ENCODE measurements around the gene LIPI. TPM values are rescaled to one million over a fixed set of nuclear protein-coding genes. Genes with fewer than 3 reads are reported as not detected.
"Not testable (repeated sequence)": the region's sequence is repeated elsewhere in the genome, so short reads cannot be mapped to it uniquely, and the experiment has no call there.

Gene LIPI
- polyA plus RNA-seq, 4 donors, result 0.03 TPM; not detected in 3

GRCh38 chr21:14166463-14167223, 44.1 kb downstream of the LIPI start:
- not testable (repeated sequence) for H3K4me3 ChIP-seq (ENCODE audit: low read depth in 1 of 3, low read length in 3 of 3); H3K27ac ChIP-seq (ENCODE audit: low read depth in 1 of 3, low read length in 2 of 3); DNase-seq; H3K9me3 ChIP-seq (ENCODE audit: control insufficient read depth in 2 of 2, insufficient read depth in 1 of 2, low read depth in 1 of 2, low read length in 1 of 2); H3K36me3 ChIP-seq (ENCODE audit: control insufficient read depth in 3 of 3, insufficient read depth in 2 of 3, low read depth in 1 of 3, low read length in 3 of 3); H3K27me3 ChIP-seq (ENCODE audit: control insufficient read depth in 3 of 3, insufficient read depth in 3 of 3, low read length in 3 of 3); H3K4me1 ChIP-seq (ENCODE audit: control insufficient read depth in 3 of 3, insufficient read depth in 2 of 3, low read depth in 1 of 3, low read length in 2 of 3); FAIRE-seq
- WGBS, 3 donors, result 85 to 87% (median 86%) methylated on average over 16 of the region's 16 CpGs

- Histone ChIP-seq H3K4me3 (ENCODE audit: low read depth in 1 of 3, low read length in 3 of 3) (no peak overlapping the region), H3K9me3 (ENCODE audit: control insufficient read depth in 2 of 2, insufficient read depth in 1 of 2, low read depth in 1 of 2, low read length in 1 of 2) (peaks cover 0 to 5% of the 10 kb centered on the region in 2 donors), H3K27me3 (ENCODE audit: control insufficient read depth in 3 of 3, insufficient read depth in 3 of 3, low read length in 3 of 3) (no peaks in the 10 kb centered on the region), H3K27ac (ENCODE audit: low read depth in 1 of 3, low read length in 2 of 3) (no peak overlapping the region), H3K36me3 (ENCODE audit: control insufficient read depth in 3 of 3, insufficient read depth in 2 of 3, low read depth in 1 of 3, low read length in 3 of 3) (no peaks in the 10 kb centered on the region), H3K4me1 (ENCODE audit: control insufficient read depth in 3 of 3, insufficient read depth in 2 of 3, low read depth in 1 of 3, low read length in 2 of 3) (no peaks in the 10 kb centered on the region)
- FAIRE-seq (no peak), DNase-seq (no peak)
Measured at GRCh38 chr21:14143999-14144398, 66.8 kb downstream of the LIPI start.

DNA sequence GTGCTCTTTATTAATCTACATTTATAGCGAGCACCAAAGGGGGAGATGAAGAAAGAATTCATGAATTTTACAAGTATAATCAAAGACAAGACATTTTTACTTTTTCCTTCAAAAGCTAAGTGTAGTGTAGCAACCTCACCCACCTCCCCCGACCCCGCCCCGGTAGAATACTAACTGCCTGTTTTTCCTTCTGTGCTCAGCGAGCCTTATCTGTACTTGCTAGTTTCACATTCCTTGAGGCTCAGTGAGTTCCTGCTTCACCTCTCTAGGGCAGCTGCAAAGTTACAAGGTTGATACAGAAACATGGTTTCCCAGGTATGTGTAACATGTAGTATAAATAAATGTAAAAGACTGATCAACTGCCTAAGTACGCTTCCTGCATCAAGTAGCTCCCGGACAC, 86.5 kb downstream of the LIPI start:
- FAIRE-seq (no peak), DNase-seq (peak in 1 of 2 donors; percentile 5)
- Histone ChIP-seq H3K9me3 (ENCODE audit: control insufficient read depth in 2 of 2, insufficient read depth in 1 of 2, low read depth in 1 of 2, low read length in 1 of 2) (peaks cover 0 to 13% of the 10 kb centered on the region in 2 donors), H3K27ac (ENCODE audit: low read depth in 1 of 3, low read length in 2 of 3) (no peak overlapping the region), H3K4me3 (ENCODE audit: low read depth in 1 of 3, low read length in 3 of 3) (no peak overlapping the region), H3K27me3 (ENCODE audit: control insufficient read depth in 3 of 3, insufficient read depth in 3 of 3, low read length in 3 of 3) (no peaks in the 10 kb centered on the region), H3K36me3 (ENCODE audit: control insufficient read depth in 3 of 3, insufficient read depth in 2 of 3, low read depth in 1 of 3, low read length in 3 of 3) (no peaks in the 10 kb centered on the region), H3K4me1 (ENCODE audit: control insufficient read depth in 3 of 3, insufficient read depth in 2 of 3, low read depth in 1 of 3, low read length in 2 of 3) (no peaks in the 10 kb centered on the region)
- WGBS, 3 donors, result 57 to 94% (median 86%) methylated on average over 7 of the region's 7 CpGs

DNA sequence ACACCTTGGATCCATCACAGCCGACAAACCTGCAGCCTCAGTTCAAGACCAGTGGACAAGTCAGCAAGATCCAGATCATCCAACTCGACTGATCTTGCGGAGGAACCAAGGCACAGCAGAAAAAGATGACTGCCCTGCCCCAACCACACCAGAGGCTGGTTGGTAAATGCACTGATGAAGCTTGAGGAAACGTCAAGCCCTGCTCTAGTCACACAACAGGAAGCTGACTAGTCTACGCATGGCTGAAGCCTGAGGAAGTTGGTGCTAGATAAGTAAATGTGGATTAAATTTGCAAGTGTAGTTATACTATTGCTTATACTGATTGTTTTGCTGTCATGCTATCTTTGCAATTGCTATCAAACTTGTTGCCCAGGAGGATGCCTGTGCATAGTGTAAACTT, 89.0 kb downstream of the LIPI start:
- H3K27me3 ChIP-seq (ENCODE audit: control insufficient read depth in 3 of 3, insufficient read depth in 3 of 3, low read length in 3 of 3), result no peaks in the 10 kb centered on the region
- WGBS, 3 donors, result 84 to 89% (median 87%) methylated on average over 5 of the region's 5 CpGs
- no peak overlapping the region for H3K4me3 ChIP-seq (ENCODE audit: low read depth in 1 of 3, low read length in 3 of 3)
- H3K9me3 ChIP-seq (ENCODE audit: control insufficient read depth in 2 of 2, insufficient read depth in 1 of 2, low read depth in 1 of 2, low read length in 1 of 2), result peaks cover 0 to 15% of the 10 kb centered on the region in 2 donors
- FAIRE-seq (no peak), DNase-seq (no peak)
- H3K4me1 ChIP-seq (ENCODE audit: control insufficient read depth in 3 of 3, insufficient read depth in 2 of 3, low read depth in 1 of 3, low read length in 2 of 3), result no peaks in the 10 kb centered on the region
- H3K27ac ChIP-seq (ENCODE audit: low read depth in 1 of 3, low read length in 2 of 3), result no peak overlapping the region
- no peaks in the 10 kb centered on the region for H3K36me3 ChIP-seq (ENCODE audit: control insufficient read depth in 3 of 3, insufficient read depth in 2 of 3, low read depth in 1 of 3, low read length in 3 of 3)

DNA sequence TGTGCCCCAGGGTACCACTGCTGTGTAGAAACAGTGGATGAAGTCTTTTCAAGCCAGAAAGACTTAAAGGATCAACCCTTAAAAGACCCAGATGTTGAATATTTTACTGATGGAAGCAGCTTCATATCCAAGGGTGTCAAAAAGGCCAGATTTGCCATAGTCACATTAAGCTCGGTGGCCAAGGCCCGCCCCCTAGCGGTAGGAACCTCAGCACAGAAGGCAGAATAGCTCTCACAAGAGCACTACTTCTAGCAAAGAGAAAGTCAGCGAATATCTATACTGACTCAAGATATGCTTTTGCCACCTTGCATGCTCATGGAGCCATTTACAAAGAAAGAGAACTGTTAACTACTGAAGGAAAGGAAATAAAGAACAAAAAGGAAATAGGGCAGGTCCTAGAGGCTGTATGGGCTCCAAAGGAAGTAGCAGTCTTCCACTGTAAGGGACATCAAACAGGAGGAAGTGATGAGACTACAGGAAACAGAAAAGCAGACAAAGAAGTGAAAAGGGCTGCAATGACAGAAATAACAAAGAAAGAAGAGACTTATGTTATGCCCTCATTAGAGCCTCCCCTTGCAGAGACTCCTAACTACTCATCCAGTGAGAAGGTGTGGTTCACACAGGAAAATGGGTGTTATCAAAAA, 90.5 kb downstream of the LIPI start:
- H3K9me3 ChIP-seq (ENCODE audit: control insufficient read depth in 2 of 2, insufficient read depth in 1 of 2, low read depth in 1 of 2, low read length in 1 of 2), result peaks cover 0 to 15% of the 10 kb centered on the region in 2 donors
- peak in 1 of 2 donors; percentile 51 for DNase-seq
- H3K27me3 ChIP-seq (ENCODE audit: control insufficient read depth in 3 of 3, insufficient read depth in 3 of 3, low read length in 3 of 3), result no peaks in the 10 kb centered on the region
- 20 to 42% (median 42%) methylated on average over 4 of the region's 4 CpGs for WGBS, 3 donors
- no peaks in the 10 kb centered on the region for H3K36me3 ChIP-seq (ENCODE audit: control insufficient read depth in 3 of 3, insufficient read depth in 2 of 3, low read depth in 1 of 3, low read length in 3 of 3)
- H3K4me1 ChIP-seq (ENCODE audit: control insufficient read depth in 3 of 3, insufficient read depth in 2 of 3, low read depth in 1 of 3, low read length in 2 of 3), result no peaks in the 10 kb centered on the region
- H3K27ac ChIP-seq (ENCODE audit: low read depth in 1 of 3, low read length in 2 of 3), result no peak overlapping the region
- no peak overlapping the region for H3K4me3 ChIP-seq (ENCODE audit: low read depth in 1 of 3, low read length in 3 of 3)
- no peak for FAIRE-seq

DNA sequence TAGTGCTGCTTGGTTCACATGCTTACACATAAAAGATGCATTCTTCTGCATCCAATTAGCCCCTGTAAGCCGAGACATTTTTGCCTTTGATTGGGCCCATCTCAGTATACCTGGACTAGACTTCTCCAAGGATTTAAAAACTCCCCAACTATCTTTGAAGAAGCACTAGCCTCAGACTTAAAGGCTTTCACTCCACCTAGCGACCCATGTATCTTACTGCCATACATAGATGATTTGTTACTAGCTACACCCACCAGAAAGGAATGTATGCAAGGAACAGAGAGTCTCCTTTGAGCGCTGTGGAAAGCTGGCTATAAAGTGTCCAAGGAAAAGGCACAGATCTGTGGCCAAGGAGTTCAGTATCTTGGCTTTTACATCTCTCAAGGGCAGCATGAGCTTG, 91.7 kb downstream of the LIPI start:
- no peak overlapping the region for H3K4me3 ChIP-seq (ENCODE audit: low read depth in 1 of 3, low read length in 3 of 3)
- H3K27me3 ChIP-seq (ENCODE audit: control insufficient read depth in 3 of 3, insufficient read depth in 3 of 3, low read length in 3 of 3), result no peaks in the 10 kb centered on the region
- H3K4me1 ChIP-seq (ENCODE audit: control insufficient read depth in 3 of 3, insufficient read depth in 2 of 3, low read depth in 1 of 3, low read length in 2 of 3), result no peaks in the 10 kb centered on the region
- WGBS, 3 donors, result 80 to 90% (median 85%) methylated on average over 3 of the region's 3 CpGs
- peaks cover 0 to 15% of the 10 kb centered on the region in 2 donors for H3K9me3 ChIP-seq (ENCODE audit: control insufficient read depth in 2 of 2, insufficient read depth in 1 of 2, low read depth in 1 of 2, low read length in 1 of 2)
- H3K27ac ChIP-seq (ENCODE audit: low read depth in 1 of 3, low read length in 2 of 3), result no peak overlapping the region
- FAIRE-seq (no peak), DNase-seq (no peak)
- H3K36me3 ChIP-seq (ENCODE audit: control insufficient read depth in 3 of 3, insufficient read depth in 2 of 3, low read depth in 1 of 3, low read length in 3 of 3), result no peaks in the 10 kb centered on the region

GRCh38 chr21:14116080-14116481, 94.7 kb downstream of the LIPI start:
- H3K27ac ChIP-seq (ENCODE audit: low read depth in 1 of 3, low read length in 2 of 3), result no peak overlapping the region
- no peak overlapping the region for H3K4me3 ChIP-seq (ENCODE audit: low read depth in 1 of 3, low read length in 3 of 3)
- no peaks in the 10 kb centered on the region for H3K36me3 ChIP-seq (ENCODE audit: control insufficient read depth in 3 of 3, insufficient read depth in 2 of 3, low read depth in 1 of 3, low read length in 3 of 3)
- no peak for FAIRE-seq
- no peaks in the 10 kb centered on the region for H3K27me3 ChIP-seq (ENCODE audit: control insufficient read depth in 3 of 3, insufficient read depth in 3 of 3, low read length in 3 of 3)
- H3K4me1 ChIP-seq (ENCODE audit: control insufficient read depth in 3 of 3, insufficient read depth in 2 of 3, low read depth in 1 of 3, low read length in 2 of 3), result no peaks in the 10 kb centered on the region
- 58 to 81% (median 75%) methylated on average over 6 of the region's 6 CpGs for WGBS, 3 donors
- peak in 1 of 2 donors; percentile 15 for DNase-seq
- H3K9me3 ChIP-seq (ENCODE audit: control insufficient read depth in 2 of 2, insufficient read depth in 1 of 2, low read depth in 1 of 2, low read length in 1 of 2), result peaks cover 0 to 7% of the 10 kb centered on the region in 2 donors

- DNase-seq (no peak), FAIRE-seq (no peak)
- no peak overlapping the region for H3K27ac ChIP-seq (ENCODE audit: low read depth in 1 of 3, low read length in 2 of 3)
- no peaks in the 10 kb centered on the region for H3K36me3 ChIP-seq (ENCODE audit: control insufficient read depth in 3 of 3, insufficient read depth in 2 of 3, low read depth in 1 of 3, low read length in 3 of 3)
- no peak overlapping the region for H3K4me3 ChIP-seq (ENCODE audit: low read depth in 1 of 3, low read length in 3 of 3)
- H3K4me1 ChIP-seq (ENCODE audit: control insufficient read depth in 3 of 3, insufficient read depth in 2 of 3, low read depth in 1 of 3, low read length in 2 of 3), result no peaks in the 10 kb centered on the region
- no peaks in the 10 kb centered on the region for H3K27me3 ChIP-seq (ENCODE audit: control insufficient read depth in 3 of 3, insufficient read depth in 3 of 3, low read length in 3 of 3)
- peaks cover 0 to 4% of the 10 kb centered on the region in 2 donors for H3K9me3 ChIP-seq (ENCODE audit: control insufficient read depth in 2 of 2, insufficient read depth in 1 of 2, low read depth in 1 of 2, low read length in 1 of 2)
- WGBS, 3 donors, result 91 to 93% (median 92%) methylated on average over 7 of the region's 7 CpGs
Measured at GRCh38 chr21:14115646-14116045, 95.1 kb downstream of the LIPI start.
